HG03025 (cell line): ENCODE results near the gene NKD2.
"Not testable (repeated sequence)": the region's sequence is repeated elsewhere in the genome, so short reads cannot be mapped to it uniquely, and the experiment has no call there.

Source experiments
- ATAC-seq: cut with Tn5 transposase; IDR thresholded peaks from one replicate; pipeline ENCODE4 v1.9.1; 2021; ENCODE audit warnings: mild to moderate bottlenecking, moderate library complexity; ENCODE audit not compliant: unreplicated experiment, low FRiP score

Gene NKD2

GRCh38 chr5:1012313-1012841 is 3.8 kb downstream of the NKD2 start:
- ATAC-seq = no peak

- ATAC-seq = no peak
Measured at GRCh38 chr5:1012900-1013237, 4.3 kb downstream of the NKD2 start.

GRCh38 chr5:1013238-1013947 is 4.8 kb downstream of the NKD2 start:
- no peak for ATAC-seq

GRCh38 chr5:1013948-1014301 is 5.3 kb downstream of the NKD2 start:
- ATAC-seq = no peak

GRCh38 chr5:1014346-1014745 is 5.7 kb downstream of the NKD2 start:
- no peak for ATAC-seq

GRCh38 chr5:1014781-1015221 is 6.2 kb downstream of the NKD2 start:
- no peak for ATAC-seq

GRCh38 chr5:1015507-1015906 is 6.9 kb downstream of the NKD2 start:
- ATAC-seq = no peak

GRCh38 chr5:1016036-1016435 is 7.4 kb downstream of the NKD2 start:
- ATAC-seq = no peak

GRCh38 chr5:1016476-1016875 is 7.9 kb downstream of the NKD2 start:
- no peak for ATAC-seq

GRCh38 chr5:1017056-1017455 is 8.5 kb downstream of the NKD2 start:
- ATAC-seq = no peak

- ATAC-seq = no peak
Measured at GRCh38 chr5:1017691-1018455, 9.3 kb downstream of the NKD2 start.

GRCh38 chr5:1018596-1018995 is 10.0 kb downstream of the NKD2 start:
- no peak for ATAC-seq

- no peak for ATAC-seq
Measured at GRCh38 chr5:1019001-1019905, 10.7 kb downstream of the NKD2 start.

GRCh38 chr5:1020452-1020961 is 11.9 kb downstream of the NKD2 start:
- no peak for ATAC-seq

- no peak for ATAC-seq
Measured at GRCh38 chr5:1021136-1021968, 12.8 kb downstream of the NKD2 start.

GRCh38 chr5:1021969-1022336 is 13.4 kb downstream of the NKD2 start:
- ATAC-seq = not testable (repeated sequence)

- ATAC-seq = no peak
Measured at GRCh38 chr5:1026700-1027621, 18.4 kb downstream of the NKD2 start.

GRCh38 chr5:1027631-1028441 is 19.2 kb downstream of the NKD2 start:
- no peak for ATAC-seq
